Astrocyte of the cerebellum (primary cell): ENCODE data around the gene NYAP2.

Source experiments
- DNase-seq: peaks from one replicate; pipeline ENCODE4 v3.0.0-alpha.2; 2011; ENCODE audit warnings: low read depth
- H3K4me3 ChIP-seq: 2 replicates; pipeline ENCODE4 v1.5.1; 2011; ENCODE audit warnings: mild to moderate bottlenecking, low read depth, low read length, moderate library complexity
- CTCF ChIP-seq: IDR thresholded peaks from 2 replicates; pipeline ENCODE4 v1.5.1; 2012; ENCODE audit warnings: low read length, low read depth, moderate library complexity, mild to moderate bottlenecking; ENCODE audit errors: missing control alignments
- in situ Hi-C: cut with HindIII; loops from 2 replicates; pipeline ENCODE4 v1.10.0; 2017; ENCODE audit warnings: low sequenced_read_pairs

NYAP2 gene

GRCh38 chr2:225472161-225472560 is 72.7 kb downstream of the NYAP2 start:
- TF ChIP-seq CTCF = no peak
- in situ Hi-C loops = no loop called here

GRCh38 chr2:225479386-225479785 is 79.9 kb downstream of the NYAP2 start:
- in situ Hi-C loops = no loop called here
- H3K4me3 ChIP-seq = no peak overlapping the region

More at GRCh38 chr2:225472161-225472560, 72.7 kb downstream of the NYAP2 start:
- DNase-seq = no peak
- no peak overlapping the region for H3K4me3 ChIP-seq

GRCh38 chr2:225484751-225485150 is 85.2 kb downstream of the NYAP2 start:
- no peak for DNase-seq
- TF ChIP-seq CTCF = no peak
- no peak overlapping the region for H3K4me3 ChIP-seq
- in situ Hi-C loops = no loop called here

More at GRCh38 chr2:225479386-225479785, 79.9 kb downstream of the NYAP2 start:
- TF ChIP-seq CTCF = no peak
- DNase-seq = no peak

GRCh38 chr2:225486236-225486635 is 86.7 kb downstream of the NYAP2 start:
- no peak for TF ChIP-seq CTCF
- in situ Hi-C loops = no loop called here
- DNase-seq = no peak
- no peak overlapping the region for H3K4me3 ChIP-seq

- no peak for DNase-seq
- H3K4me3 ChIP-seq = no peak overlapping the region
- TF ChIP-seq CTCF = no peak
- in situ Hi-C loops = no loop called here
Measured at GRCh38 chr2:225487878-225488416, 88.4 kb downstream of the NYAP2 start.

- no peak for TF ChIP-seq CTCF
- no peak overlapping the region for H3K4me3 ChIP-seq
- in situ Hi-C loops = no loop called here
- DNase-seq = no peak
Measured at GRCh38 chr2:225488743-225489142, 89.2 kb downstream of the NYAP2 start.
